Measurements from ENCODE around the gene NODAL.

Gene NODAL

GRCh38 chr10:70477661-70478162, 36.2 kb upstream of the NODAL start (continued):
- no peak for TF ChIP-seq ZNF248 (tag by site-specific recombination; IDR thresholded peaks at IDR 0.05)
- TF ChIP-seq ZNF394 (tag by site-specific recombination; IDR thresholded peaks at IDR 0.05; ENCODE audit: borderline replicate concordance), result peak; percentile 14; the same call in 1 of the 2 replicates
- TF ChIP-seq ZNF324 (tag by site-specific recombination; IDR thresholded peaks at IDR 0.05), result no peak
- no peak for TF ChIP-seq ZNF280D (tag by site-specific recombination; IDR thresholded peaks at IDR 0.05)
- no peak for TF ChIP-seq ZBTB26 (tag by site-specific recombination; optimal IDR thresholded peaks at IDR 0.05)
- no peak for TF ChIP-seq ZNF473 (tag by site-specific recombination; IDR thresholded peaks at IDR 0.05)
- TF ChIP-seq ZNF701 (tag by site-specific recombination; IDR thresholded peaks at IDR 0.05), result no peak
- no peak for TF ChIP-seq ZNF23 (tag by site-specific recombination; IDR thresholded peaks at IDR 0.05; ENCODE audit: borderline replicate concordance)
- no peak for TF ChIP-seq ZNF626 (tag by site-specific recombination; IDR thresholded peaks at IDR 0.05)
- TF ChIP-seq ZNF558 (tag by site-specific recombination; IDR thresholded peaks at IDR 0.05), result no peak
- no peak for TF ChIP-seq ZNF169 (tag by site-specific recombination; IDR thresholded peaks at IDR 0.05)
- peak; percentile 73 for TF ChIP-seq GLIS2 (tag by site-specific recombination; IDR thresholded peaks at IDR 0.05)
- peak; percentile 100 for TF ChIP-seq ZFHX2 (tag by site-specific recombination; conservative IDR thresholded peaks at IDR 0.05)
- TF ChIP-seq PRDM2 (tag by site-specific recombination; IDR thresholded peaks at IDR 0.05; ENCODE audit: borderline replicate concordance), result no peak
- TF ChIP-seq PBX3 (CRISPR knock-in tag; IDR thresholded peaks at IDR 0.05), result peak; percentile 18; the same call in 1 of the 2 replicates
- TF ChIP-seq KLF17 (tag by site-specific recombination; IDR thresholded peaks at IDR 0.05), result no peak
- TF ChIP-seq ZNF433 (tag by site-specific recombination; IDR thresholded peaks at IDR 0.05; ENCODE audit: low read depth), result no peak
- peak; percentile 68 for TF ChIP-seq ZNF366 (tag by site-specific recombination; conservative IDR thresholded peaks at IDR 0.05)
- no peak for TF ChIP-seq WT1 (tag by site-specific recombination; IDR thresholded peaks at IDR 0.05)
- TF ChIP-seq PRDM1 (tag by site-specific recombination; IDR thresholded peaks at IDR 0.05), result peak; percentile 91
- no peak for TF ChIP-seq ZNF488 (tag by site-specific recombination; IDR thresholded peaks at IDR 0.05)
- TF ChIP-seq SP7 (tag by site-specific recombination; IDR thresholded peaks at IDR 0.05), result peak; percentile 84
- no peak for TF ChIP-seq ZNF148 (tag by site-specific recombination; IDR thresholded peaks at IDR 0.05; ENCODE audit: borderline replicate concordance)
- no peak for TF ChIP-seq ZNF658 (tag by site-specific recombination; IDR thresholded peaks at IDR 0.05)
- peak; percentile 87 for TF ChIP-seq ZBTB1 (tag by site-specific recombination; IDR thresholded peaks at IDR 0.05)

Measured in HEK293 (cell line).